ENCODE data around the gene NR3C2.

The NR3C2 gene

DNA sequence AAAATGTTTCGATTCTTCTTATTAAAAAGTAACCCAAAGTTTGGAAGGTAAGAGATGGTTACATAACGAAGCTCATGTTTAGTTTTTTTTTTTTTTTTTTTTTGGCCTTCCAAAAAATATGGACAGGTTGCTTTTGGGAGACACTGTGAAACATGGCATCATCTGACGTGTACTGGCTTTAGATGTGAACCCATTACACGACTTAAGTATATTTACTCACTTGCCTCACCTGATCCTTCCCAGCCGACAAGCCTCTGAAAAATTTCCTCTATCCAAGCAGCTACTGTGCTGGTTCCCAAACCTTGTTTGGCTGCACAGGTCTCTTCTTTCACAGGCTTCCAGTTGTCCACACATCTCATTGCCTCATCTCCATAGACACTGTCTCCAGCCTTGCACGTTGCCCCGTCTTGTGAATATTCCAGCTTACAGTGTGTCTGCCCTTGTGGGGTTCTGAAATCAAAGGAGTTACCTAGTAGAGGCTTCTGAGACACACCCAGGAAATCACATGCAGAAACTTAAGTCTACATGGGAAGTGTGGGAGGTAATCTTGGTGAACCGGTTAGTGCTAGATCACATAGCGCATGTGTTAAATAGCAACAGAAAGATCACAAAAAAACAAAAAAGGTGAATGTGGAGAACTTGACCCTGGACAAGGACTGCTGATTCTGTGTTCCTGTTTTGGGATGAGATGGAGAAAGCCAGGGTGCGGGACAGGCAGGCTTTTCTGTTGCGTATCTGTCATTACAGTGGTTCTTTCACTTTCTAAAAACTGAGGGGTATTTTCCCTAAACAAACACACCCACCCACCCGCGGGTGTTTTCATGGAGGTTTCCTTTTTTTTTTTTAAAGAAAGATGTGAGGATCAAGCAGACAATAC, 381.7 kb downstream of the NR3C2 start:
- no peaks in the 10 kb centered on the region for H4K20me1 ChIP-seq (ENCODE audit: insufficient read depth, low read length)
- no peaks in the 10 kb centered on the region for H3K9me3 ChIP-seq (ENCODE audit: insufficient read depth, low read length, severe bottlenecking)
- H3K79me2 ChIP-seq (ENCODE audit: insufficient read depth, low read length), result no peaks in the 10 kb centered on the region
- ATAC-seq (ENCODE audit: insufficient read depth, low read depth) (no peak), DNase-seq (no peak)
- no peak overlapping the region for H3K27ac ChIP-seq (ENCODE audit: low read length)
- H3K4me1 ChIP-seq (ENCODE audit: insufficient read depth, low read length), result no peaks in the 10 kb centered on the region
- H2AFZ ChIP-seq (ENCODE audit: low read depth, low read length), result no peak overlapping the region
- no peaks in the 10 kb centered on the region for H3K36me3 ChIP-seq (ENCODE audit: insufficient read depth, low read length)
- TF ChIP-seq, protein P1, sequence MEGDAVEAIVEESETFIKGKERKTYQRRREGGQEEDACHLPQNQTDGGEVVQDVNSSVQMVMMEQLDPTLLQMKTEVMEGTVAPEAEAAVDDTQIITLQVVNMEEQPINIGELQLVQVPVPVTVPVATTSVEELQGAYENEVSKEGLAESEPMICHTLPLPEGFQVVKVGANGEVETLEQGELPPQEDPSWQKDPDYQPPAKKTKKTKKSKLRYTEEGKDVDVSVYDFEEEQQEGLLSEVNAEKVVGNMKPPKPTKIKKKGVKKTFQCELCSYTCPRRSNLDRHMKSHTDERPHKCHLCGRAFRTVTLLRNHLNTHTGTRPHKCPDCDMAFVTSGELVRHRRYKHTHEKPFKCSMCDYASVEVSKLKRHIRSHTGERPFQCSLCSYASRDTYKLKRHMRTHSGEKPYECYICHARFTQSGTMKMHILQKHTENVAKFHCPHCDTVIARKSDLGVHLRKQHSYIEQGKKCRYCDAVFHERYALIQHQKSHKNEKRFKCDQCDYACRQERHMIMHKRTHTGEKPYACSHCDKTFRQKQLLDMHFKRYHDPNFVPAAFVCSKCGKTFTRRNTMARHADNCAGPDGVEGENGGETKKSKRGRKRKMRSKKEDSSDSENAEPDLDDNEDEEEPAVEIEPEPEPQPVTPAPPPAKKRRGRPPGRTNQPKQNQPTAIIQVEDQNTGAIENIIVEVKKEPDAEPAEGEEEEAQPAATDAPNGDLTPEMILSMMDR (IDR thresholded peaks at IDR 0.05; ENCODE audit: borderline replicate concordance, extremely low read depth, low read length, poor library complexity, severe bottlenecking), result no peak
- no peak for TF ChIP-seq EZH2 (IDR thresholded peaks at IDR 0.05; ENCODE audit: borderline replicate concordance, low read depth, low read length, severe bottlenecking)
- H3K4me3 ChIP-seq (ENCODE audit: low read depth in 1 of 2, low read length in 2 of 2), result no peak overlapping the region
- no peaks in the 10 kb centered on the region for H3K27me3 ChIP-seq (ENCODE audit: insufficient read depth, low read length, poor library complexity)
- H3K4me2 ChIP-seq (ENCODE audit: insufficient read depth, low read length), result no peak overlapping the region
- no peak overlapping the region for H3K9ac ChIP-seq (ENCODE audit: low read depth, low read length)

DNA sequence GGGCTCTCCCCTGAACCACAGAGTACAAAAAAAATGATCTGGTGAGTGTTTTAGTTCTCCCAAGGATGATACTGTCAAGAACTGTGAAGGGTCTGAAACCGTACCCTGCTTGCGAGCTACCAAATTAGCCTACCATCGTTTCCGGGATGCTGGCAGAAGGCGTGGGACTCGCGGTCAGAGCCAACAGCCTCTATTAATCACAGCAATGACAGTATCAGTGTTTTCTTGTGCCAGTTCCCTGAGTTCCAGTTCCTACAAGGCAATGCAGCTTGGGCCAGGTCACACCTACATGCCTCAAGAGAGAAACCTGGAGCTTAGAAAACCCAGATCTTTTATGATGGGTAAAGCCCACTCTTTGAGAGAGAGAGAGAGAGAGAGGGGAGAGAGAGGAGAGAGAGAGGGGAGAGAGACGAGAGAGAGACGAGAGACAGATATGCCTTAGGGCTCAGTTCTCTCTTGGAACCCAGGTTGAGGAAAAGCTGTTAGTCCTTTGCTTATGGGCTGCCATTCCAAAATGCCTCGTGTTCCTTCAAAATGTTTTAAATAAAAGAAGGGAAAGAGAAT, 382.5 kb downstream of the NR3C2 start:
- Histone ChIP-seq H3K4me2 (ENCODE audit: insufficient read depth, low read length) (no peak overlapping the region), H4K20me1 (ENCODE audit: insufficient read depth, low read length) (no peaks in the 10 kb centered on the region), H3K4me1 (ENCODE audit: insufficient read depth, low read length) (no peaks in the 10 kb centered on the region), H3K36me3 (ENCODE audit: insufficient read depth, low read length) (no peaks in the 10 kb centered on the region), H3K4me3 (ENCODE audit: low read depth in 1 of 2, low read length in 2 of 2) (no peak overlapping the region), H2AFZ (ENCODE audit: low read depth, low read length) (no peak overlapping the region), H3K79me2 (ENCODE audit: insufficient read depth, low read length) (no peaks in the 10 kb centered on the region), H3K27ac (ENCODE audit: low read length) (no peak overlapping the region), H3K9ac (ENCODE audit: low read depth, low read length) (no peak overlapping the region), H3K27me3 (ENCODE audit: insufficient read depth, low read length, poor library complexity) (no peaks in the 10 kb centered on the region), H3K9me3 (ENCODE audit: insufficient read depth, low read length, severe bottlenecking) (no peaks in the 10 kb centered on the region)
- DNase-seq (no peak), ATAC-seq (ENCODE audit: insufficient read depth, low read depth) (no peak)
- TF ChIP-seq EZH2 (IDR thresholded peaks at IDR 0.05; ENCODE audit: borderline replicate concordance, low read depth, low read length, severe bottlenecking), result no peak
- TF ChIP-seq, protein P1 (IDR thresholded peaks at IDR 0.05; ENCODE audit: borderline replicate concordance, extremely low read depth, low read length, poor library complexity, severe bottlenecking), result no peak

DNA sequence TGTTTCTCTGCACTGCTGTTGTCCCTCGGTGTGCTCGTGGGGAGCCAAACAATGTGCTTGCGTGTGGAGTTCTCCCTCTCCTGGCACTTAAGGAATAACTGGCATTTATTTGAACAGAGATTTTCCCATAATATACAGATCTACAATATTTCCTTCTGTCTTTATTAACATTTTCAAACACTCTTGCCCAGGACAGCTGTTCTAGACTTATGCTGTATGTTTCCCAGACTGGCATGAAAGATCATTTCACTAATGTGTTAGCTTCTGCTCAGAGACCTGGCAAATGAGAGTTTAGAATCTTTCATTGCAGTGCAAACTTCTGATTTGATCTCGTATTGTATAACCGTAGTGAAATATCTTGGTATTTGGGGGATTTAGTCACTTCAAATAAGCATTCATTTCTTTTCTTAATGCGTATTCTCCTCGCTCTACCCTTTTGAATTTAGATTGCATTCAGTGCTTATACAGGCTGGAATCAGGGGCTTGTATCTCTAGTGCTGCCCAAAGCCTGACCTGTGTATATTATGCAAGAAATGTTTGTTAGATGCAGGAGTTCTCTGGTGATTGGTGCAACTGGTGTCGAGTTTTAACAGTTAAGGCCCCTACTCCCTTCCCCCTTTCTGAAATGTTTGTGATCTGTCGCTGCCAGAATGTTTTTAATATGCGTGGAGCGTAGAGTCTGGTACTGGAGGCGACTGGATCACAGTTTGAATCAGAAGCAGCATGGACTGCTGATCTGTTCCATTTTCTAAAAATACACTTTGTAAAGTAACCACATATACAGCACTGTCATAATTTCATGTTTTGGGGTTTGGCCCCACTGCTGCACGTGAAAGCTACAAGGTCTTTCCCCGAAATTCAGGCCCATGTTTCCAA, 384.0 kb downstream of the NR3C2 start:
- no peaks in the 10 kb centered on the region for H4K20me1 ChIP-seq (ENCODE audit: insufficient read depth, low read length)
- no peaks in the 10 kb centered on the region for H3K4me1 ChIP-seq (ENCODE audit: insufficient read depth, low read length)
- DNase-seq (no peak), ATAC-seq (ENCODE audit: insufficient read depth, low read depth) (no peak)
- H3K36me3 ChIP-seq (ENCODE audit: insufficient read depth, low read length), result no peaks in the 10 kb centered on the region
- TF ChIP-seq, protein P1 (IDR thresholded peaks at IDR 0.05; ENCODE audit: borderline replicate concordance, extremely low read depth, low read length, poor library complexity, severe bottlenecking), result no peak
- no peak for TF ChIP-seq EZH2 (IDR thresholded peaks at IDR 0.05; ENCODE audit: borderline replicate concordance, low read depth, low read length, severe bottlenecking)
- H2AFZ ChIP-seq (ENCODE audit: low read depth, low read length), result no peak overlapping the region
- no peaks in the 10 kb centered on the region for H3K9me3 ChIP-seq (ENCODE audit: insufficient read depth, low read length, severe bottlenecking)
- H3K4me2 ChIP-seq (ENCODE audit: insufficient read depth, low read length), result no peak overlapping the region
- no peaks in the 10 kb centered on the region for H3K79me2 ChIP-seq (ENCODE audit: insufficient read depth, low read length)
- no peaks in the 10 kb centered on the region for H3K27me3 ChIP-seq (ENCODE audit: insufficient read depth, low read length, poor library complexity)
- no peak overlapping the region for H3K27ac ChIP-seq (ENCODE audit: low read length)
- H3K9ac ChIP-seq (ENCODE audit: low read depth, low read length), result no peak overlapping the region
- no peak overlapping the region for H3K4me3 ChIP-seq (ENCODE audit: low read depth in 1 of 2, low read length in 2 of 2)
